HFFc6 (cell line): ENCODE data around the gene ISG20. TPM values are rescaled to one million over a fixed set of nuclear protein-coding genes. Genes with fewer than 3 reads are reported as not detected.

Experiments
- DNase-seq: peaks from one replicate; pipeline ENCODE4 v3.0.0-alpha.2; 2018
- H3K27ac Mint-ChIP-seq: 2 replicates; pipeline ENCODE4 v1.8.0; 2020; ENCODE audit warnings: mild to moderate bottlenecking, mixed read lengths
- H3K27me3 Mint-ChIP-seq: 2 replicates; pipeline ENCODE4 v1.8.0; 2021; ENCODE audit warnings: mild to moderate bottlenecking, moderate library complexity, mixed read lengths; ENCODE audit not compliant: insufficient read depth
- H3K36me3 Mint-ChIP-seq: 2 replicates; pipeline ENCODE4 v1.8.0; 2021; ENCODE audit warnings: low read depth, mixed read lengths
- H3K4me1 Mint-ChIP-seq: 2 replicates; pipeline ENCODE4 v1.8.0; 2020; ENCODE audit warnings: low read depth, mixed read lengths
- H3K4me3 Mint-ChIP-seq: 2 replicates; pipeline ENCODE4 v1.8.0; 2020; ENCODE audit warnings: mild to moderate bottlenecking, moderate library complexity, mixed read lengths
- H3K9me3 Mint-ChIP-seq: 2 replicates; pipeline ENCODE4 v1.8.0; 2020; ENCODE audit warnings: mild to moderate bottlenecking, mixed read lengths
- microRNA-seq: library from miRNA; unstranded; fragments of <30 nt; microRNA quantifications from one replicate; pipeline ENCODE4, GENCODE V29; 2019
- total RNA-seq, 6 experiments: library from RNA; stranded (reverse); fragmentation: NEBNext Ultra II Directional; extraction: Animal tissue kit (Norgen Biotek cat#: 25700); gene quantifications; 2 replicates in 1 of 6; 3 replicates in 5 of 6; pipeline ENCODE4 v1.2.3, GENCODE V29; 2021
- TF ChIP-seq, protein P1 (sequence below): fragments of 200-600 bp; sonication (generic); IDR thresholded peaks from 2 replicates; pipeline ENCODE4 v1.5.0; 2021; ENCODE audit warnings: antibody characterized with exemption, mild to moderate bottlenecking

The ISG20 gene
- total RNA-seq, 6 experiments from 2014 or later: 0.47 to 1.5 (median 0.76) TPM

- Mint-ChIP-seq H3K9me3 (no peaks in the 10 kb centered on the region), H3K27ac (no peak overlapping the region), H3K4me1 (peaks cover 28% of the 10 kb centered on the region), H3K4me3 (peak overlapping the region; percentile 70), H3K27me3 (peaks cover 13% of the 10 kb centered on the region), H3K36me3 (no peaks in the 10 kb centered on the region)
- DNase-seq: no peak
- TF ChIP-seq, protein P1, sequence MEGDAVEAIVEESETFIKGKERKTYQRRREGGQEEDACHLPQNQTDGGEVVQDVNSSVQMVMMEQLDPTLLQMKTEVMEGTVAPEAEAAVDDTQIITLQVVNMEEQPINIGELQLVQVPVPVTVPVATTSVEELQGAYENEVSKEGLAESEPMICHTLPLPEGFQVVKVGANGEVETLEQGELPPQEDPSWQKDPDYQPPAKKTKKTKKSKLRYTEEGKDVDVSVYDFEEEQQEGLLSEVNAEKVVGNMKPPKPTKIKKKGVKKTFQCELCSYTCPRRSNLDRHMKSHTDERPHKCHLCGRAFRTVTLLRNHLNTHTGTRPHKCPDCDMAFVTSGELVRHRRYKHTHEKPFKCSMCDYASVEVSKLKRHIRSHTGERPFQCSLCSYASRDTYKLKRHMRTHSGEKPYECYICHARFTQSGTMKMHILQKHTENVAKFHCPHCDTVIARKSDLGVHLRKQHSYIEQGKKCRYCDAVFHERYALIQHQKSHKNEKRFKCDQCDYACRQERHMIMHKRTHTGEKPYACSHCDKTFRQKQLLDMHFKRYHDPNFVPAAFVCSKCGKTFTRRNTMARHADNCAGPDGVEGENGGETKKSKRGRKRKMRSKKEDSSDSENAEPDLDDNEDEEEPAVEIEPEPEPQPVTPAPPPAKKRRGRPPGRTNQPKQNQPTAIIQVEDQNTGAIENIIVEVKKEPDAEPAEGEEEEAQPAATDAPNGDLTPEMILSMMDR: no peak
Measured at GRCh38 chr15:88704791-88705768, 66.3 kb downstream of the ISG20 start.

DNA sequence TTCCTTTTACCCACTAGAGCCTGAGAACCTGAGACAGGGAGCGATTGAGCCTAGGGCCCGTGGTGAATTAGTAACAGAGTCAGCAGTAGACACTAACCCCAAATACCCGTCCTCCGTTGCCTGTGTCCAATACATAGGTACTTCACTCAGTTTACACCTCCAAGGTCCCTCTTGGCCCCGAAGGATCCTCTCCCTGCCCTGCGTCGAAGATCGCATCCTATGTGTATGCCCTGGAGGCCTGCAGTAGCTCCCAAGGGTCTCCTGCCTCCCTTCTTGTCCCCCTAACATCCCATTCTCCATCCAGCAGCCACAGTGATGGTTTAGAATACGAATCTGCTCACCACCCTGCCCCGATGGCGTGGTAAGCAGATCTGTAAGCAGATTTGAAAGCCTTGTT is 67.0 kb downstream of the ISG20 start:
- H3K4me3 Mint-ChIP-seq: peak overlapping the region; percentile 69
- no peaks in the 10 kb centered on the region for H3K9me3 Mint-ChIP-seq
- peaks cover 28% of the 10 kb centered on the region for H3K4me1 Mint-ChIP-seq
- H3K27ac Mint-ChIP-seq: no peak overlapping the region
- H3K27me3 Mint-ChIP-seq: peaks cover 13% of the 10 kb centered on the region
- TF ChIP-seq, protein P1: no peak
- no peaks in the 10 kb centered on the region for H3K36me3 Mint-ChIP-seq
- no peak for DNase-seq

Small RNAs within 50 kb of the gene (microRNA-seq; reads per million reads assigned to microRNA genes)
- gene MIR1179 (not detected), gene MIR3529 (not detected), gene MIR7-2 (not detected)

Other genes starting within 250 kb of the ISG20 start
- 10 to 100 TPM; 27.3 to 31.3 (median 29.0) TPM for gene MRPL46, start 171.6 kb upstream of the ISG20 start, total RNA-seq
- gene MRPS11, start 171.3 kb upstream of the ISG20 start, total RNA-seq: 10 to 100 TPM; 63.4 to 75.9 (median 69.4) TPM
- 1 to 10 TPM; 4.9 to 7.1 (median 6.2) TPM for gene DET1, start 92.3 kb upstream of the ISG20 start, total RNA-seq
- gene AEN, start 17.7 kb upstream of the ISG20 start, total RNA-seq: 10 to 100 TPM; 65.4 to 73.4 (median 67.8) TPM
- under 1 TPM in 3 of 6 experiments, not detected in 3; 0.02 to 0.14 (median 0.10) TPM for gene ACAN, start 164.4 kb downstream of the ISG20 start, total RNA-seq